Measurements from ENCODE around the gene ERBIN.

- TF ChIP-seq YY1 (IDR thresholded peaks at IDR 0.05; ENCODE audit: insufficient read depth, insufficient read length) (no peak), SUZ12 (IDR thresholded peaks at IDR 0.05; ENCODE audit: extremely low read depth, insufficient read depth, insufficient read length) (no peak), ZNF274 (IDR thresholded peaks at IDR 0.05; ENCODE audit: low read depth, low read length) (no peak)
Measured at GRCh38 chr5:65971643-65972042, 45.3 kb downstream of the ERBIN start.

Data from NT2/D1 (cell line).